A549 treated with CORT108297 at 1 μM for 4 hours (cell line): ENCODE data around the gene PHRF1. TPM values are rescaled to one million over a fixed set of nuclear protein-coding genes. Genes with fewer than 3 reads are reported as not detected.

Experiments used
- total RNA-seq: library from RNA; stranded (reverse); fragments of 200-300 nt; extraction: Qiagen RNA extraction; gene quantifications from 5 replicates; pipeline ENCODE4 v1.2.3, GENCODE V29; 2022

PHRF1 gene
- total RNA-seq = 26.7 to 35.3 TPM (median 34.8 TPM) in 5 replicates

GRCh38 chr11:575996-576768, at the start of gene PHRF1:
TSS of gene PHRF1 (plus strand) at chr11:576470. CDS start at chr11:581513, 5,043 bp downstream.

GRCh38 chr11:535519-536454, 40.5 kb upstream of the PHRF1 start, which contains the start of gene HRAS:
TSS of gene HRAS (minus strand) at chr11:535576.

GRCh38 chr11:536841-537621, 39.2 kb upstream of the PHRF1 start, which contains the start of gene LRRC56:
TSS of gene LRRC56 (plus strand) at chr11:537527. CDS start at chr11:540685, 3,158 bp downstream.

GRCh38 chr11:560305-561147, 15.7 kb upstream of the PHRF1 start, which contains the start of the genes LMNTD2 and RASSF7:
TSS of gene LMNTD2 (minus strand) at chr11:560738. CDS start at chr11:560716, 22 bp downstream.
TSS of gene RASSF7 (plus strand) at chr11:560970. CDS start at chr11:561769, 799 bp downstream.

GRCh38 chr11:615504-616319, 39.4 kb downstream of the PHRF1 start, which contains the start of gene IRF7:
TSS of gene IRF7 (minus strand) at chr11:615950. CDS start at chr11:615364, 586 bp downstream.

GRCh38 chr11:624705-625635, 48.7 kb downstream of the PHRF1 start, which contains the start of gene CDHR5:
TSS of gene CDHR5 (minus strand) at chr11:624955. CDS start at chr11:624902, 53 bp downstream.

GRCh38 chr11:626475-627307, 50.4 kb downstream of the PHRF1 start, which contains the start of gene SCT:
TSS of gene SCT (minus strand) at chr11:627181. CDS start at chr11:627143, 38 bp downstream.

GRCh38 chr11:636511-637332, 60.5 kb downstream of the PHRF1 start, which contains the start of gene DRD4:
TSS of gene DRD4 (plus strand) at chr11:637269. CDS start at chr11:637305, 36 bp downstream.

Other genes starting within 250 kb of the PHRF1 start
- gene B4GALNT4, start 207.0 kb upstream of the PHRF1 start, total RNA-seq = 11.1 to 25.3 TPM (median 20.4 TPM) in 5 replicates
- gene PKP3, start 182.3 kb upstream of the PHRF1 start, total RNA-seq = 26.3 to 41.8 TPM (median 39.9 TPM) in 5 replicates
- gene SIGIRR, start 161.5 kb upstream of the PHRF1 start, total RNA-seq = 55.4 to 103 TPM (median 98.4 TPM) in 5 replicates
- gene ANO9, start 134.5 kb upstream of the PHRF1 start, total RNA-seq = 0.55 to 1.8 TPM (median 1.0 TPM) in 5 replicates
- 35.2 to 48.7 TPM (median 46.0 TPM) in 5 replicates for gene PTDSS2, start 126.2 kb upstream of the PHRF1 start, total RNA-seq
- gene RNH1, start 69.2 kb upstream of the PHRF1 start, total RNA-seq = 128 to 190 TPM (median 178 TPM) in 5 replicates
- gene HRAS, start 40.9 kb upstream of the PHRF1 start, total RNA-seq = 97.4 to 162 TPM (median 151 TPM) in 5 replicates
- 0.45 to 0.93 TPM (median 0.75 TPM) in 5 replicates for gene LRRC56, start 38.9 kb upstream of the PHRF1 start, total RNA-seq
- gene LMNTD2, start 15.7 kb upstream of the PHRF1 start, total RNA-seq = 1.9 to 3.3 TPM (median 2.7 TPM) in 5 replicates
- gene RASSF7, start 15.5 kb upstream of the PHRF1 start, total RNA-seq = 35.3 to 47.8 TPM (median 43.4 TPM) in 5 replicates
- 4.1 to 7.8 TPM (median 7.0 TPM) in 5 replicates for gene IRF7, start 39.5 kb downstream of the PHRF1 start, total RNA-seq
- gene CDHR5, start 48.5 kb downstream of the PHRF1 start, total RNA-seq = 0.03 to 0.08 TPM in 2 of 5 replicates, not detected in the others
- gene SCT, start 50.7 kb downstream of the PHRF1 start, total RNA-seq = not detected in 5 replicates
- gene DRD4, start 60.8 kb downstream of the PHRF1 start, total RNA-seq = 0.15 to 0.39 TPM (median 0.22 TPM) in 5 replicates
- gene DEAF1, start 118.8 kb downstream of the PHRF1 start, total RNA-seq = 27.2 to 37.0 TPM (median 33.8 TPM) in 5 replicates
- 9.2 to 11.6 TPM (median 11.3 TPM) in 5 replicates for gene TMEM80, start 119.3 kb downstream of the PHRF1 start, total RNA-seq
- 77.4 to 139 TPM (median 122 TPM) in 5 replicates for gene EPS8L2, start 129.8 kb downstream of the PHRF1 start, total RNA-seq
- 416 to 454 TPM (median 423 TPM) in 5 replicates for gene TALDO1, start 171.0 kb downstream of the PHRF1 start, total RNA-seq
- gene GATD1, start 201.0 kb downstream of the PHRF1 start, total RNA-seq = 37.0 to 53.7 TPM (median 49.1 TPM) in 5 replicates
- 1.4 to 2.7 TPM (median 2.0 TPM) in 5 replicates for gene CEND1, start 213.6 kb downstream of the PHRF1 start, total RNA-seq
- gene SLC25A22, start 221.8 kb downstream of the PHRF1 start, total RNA-seq = 23.7 to 39.6 TPM (median 37.1 TPM) in 5 replicates
- 8.7 to 17.7 TPM (median 16.6 TPM) in 5 replicates for gene PIDD1, start 228.8 kb downstream of the PHRF1 start, total RNA-seq
- 1,648 to 2,773 TPM (median 2,446 TPM) in 5 replicates for gene RPLP2, start 233.5 kb downstream of the PHRF1 start, total RNA-seq
- 35.5 to 63.1 TPM (median 58.0 TPM) in 5 replicates for gene PNPLA2, start 242.4 kb downstream of the PHRF1 start, total RNA-seq